ENCODE data around the gene ARHGAP31.

ARHGAP31 gene

DNA sequence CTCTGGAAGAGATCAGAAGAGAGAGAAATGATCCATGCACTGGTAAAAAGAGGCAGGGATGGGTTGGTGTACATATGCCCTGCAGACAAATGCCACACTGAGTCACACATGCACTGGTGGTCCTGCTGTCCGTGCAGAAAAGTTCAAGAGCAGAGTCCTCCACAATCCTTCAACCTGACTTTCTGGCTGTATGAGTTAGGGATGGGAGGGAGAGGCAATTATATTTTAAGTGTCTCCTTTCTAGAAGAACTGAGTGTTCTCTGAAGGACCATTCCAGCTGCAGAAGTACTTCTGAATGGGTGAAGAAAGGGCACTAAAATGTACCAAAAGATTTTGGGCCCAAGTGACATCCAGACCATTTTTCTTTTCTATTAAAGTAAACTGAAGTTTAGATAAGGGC lies 142.8 kb downstream of the ARHGAP31 start:
- DNase-seq (ENCODE audit: low spot score) = no peak

DNA sequence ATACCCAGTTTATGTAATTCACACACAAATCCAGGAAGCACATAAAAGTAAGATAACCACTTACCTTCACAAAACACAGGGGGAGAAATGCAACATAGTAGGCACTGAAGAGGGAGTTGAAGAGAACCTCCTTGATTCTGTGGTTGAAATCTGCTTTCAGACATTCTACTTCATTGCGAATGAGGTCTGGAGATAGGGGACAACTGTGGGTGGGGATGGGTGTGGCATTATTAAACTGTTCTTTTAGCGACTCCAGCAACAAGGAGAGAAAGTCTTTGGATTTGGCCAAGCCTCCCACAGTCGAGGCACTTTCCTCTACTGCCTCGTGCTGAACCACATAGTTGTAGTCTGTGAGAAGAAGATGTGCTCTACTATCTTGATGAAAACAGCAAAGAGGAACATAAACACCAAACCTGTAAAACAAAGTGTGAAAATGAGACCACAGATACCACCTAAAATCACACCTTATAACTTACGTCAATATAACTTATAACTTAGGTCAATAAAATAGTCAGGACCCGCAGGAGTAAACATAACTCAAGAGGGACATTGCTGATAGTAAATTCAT lies 143.6 kb downstream of the ARHGAP31 start:
- no peak for DNase-seq (ENCODE audit: low spot score)

DNA sequence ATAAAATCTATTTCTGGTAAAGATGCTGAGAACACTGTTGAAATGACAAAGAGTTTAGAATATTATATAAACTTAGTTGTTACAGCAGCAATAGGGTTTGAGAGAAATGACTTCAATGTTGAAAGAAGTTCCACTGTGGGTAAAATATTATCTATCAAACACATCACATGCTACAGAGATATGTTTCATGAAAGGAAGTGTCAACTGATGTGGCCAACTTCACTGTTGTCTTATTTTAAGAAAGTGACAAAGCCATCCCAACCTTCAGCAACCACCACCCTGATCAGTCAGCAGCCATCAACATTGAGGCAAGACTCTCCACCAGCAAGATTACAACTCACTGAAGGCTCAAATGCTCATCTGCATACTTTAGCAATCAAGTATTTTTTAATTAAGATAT lies 149.0 kb downstream of the ARHGAP31 start:
- DNase-seq (ENCODE audit: low spot score) = no peak

DNA sequence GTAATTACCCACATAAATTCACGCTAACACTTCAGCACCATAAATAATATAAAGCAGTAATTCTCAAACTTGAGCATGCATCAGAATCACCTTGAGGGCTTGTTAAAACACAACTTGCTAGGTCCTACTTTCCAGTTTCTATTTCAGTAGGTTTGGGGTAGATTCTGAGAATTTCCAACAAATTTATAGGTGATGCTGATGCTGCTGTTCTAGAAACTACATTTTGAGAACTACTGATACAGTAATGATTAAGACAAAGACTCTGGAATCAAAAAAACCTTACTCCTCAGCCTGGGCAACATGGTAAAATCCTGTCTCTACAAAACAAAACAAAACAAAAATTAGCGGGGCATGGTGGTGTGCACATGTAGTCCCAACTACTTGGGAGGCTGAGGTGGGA lies 150.4 kb downstream of the ARHGAP31 start:
- no peak for DNase-seq (ENCODE audit: low spot score)

DNA sequence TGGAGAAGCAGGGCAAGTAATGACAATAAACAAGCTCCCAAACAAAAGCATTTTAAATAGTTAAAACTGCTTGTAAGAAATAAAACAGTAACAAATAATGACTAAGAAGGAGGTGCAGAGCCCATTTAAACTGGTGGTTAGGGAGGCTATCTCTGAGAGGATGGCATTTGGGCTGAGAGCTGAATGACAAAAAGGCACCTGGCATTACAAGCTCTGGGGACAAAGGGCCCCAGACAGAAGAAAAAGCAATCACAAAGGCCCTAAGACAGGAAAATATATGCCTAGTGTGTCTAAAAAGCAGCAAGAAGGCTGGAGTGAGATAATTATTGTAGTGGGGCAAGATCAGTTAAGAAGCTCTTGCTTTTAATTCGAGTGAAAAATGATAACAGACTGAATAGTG lies 159.6 kb downstream of the ARHGAP31 start:
- DNase-seq (ENCODE audit: low spot score) = no peak

DNA sequence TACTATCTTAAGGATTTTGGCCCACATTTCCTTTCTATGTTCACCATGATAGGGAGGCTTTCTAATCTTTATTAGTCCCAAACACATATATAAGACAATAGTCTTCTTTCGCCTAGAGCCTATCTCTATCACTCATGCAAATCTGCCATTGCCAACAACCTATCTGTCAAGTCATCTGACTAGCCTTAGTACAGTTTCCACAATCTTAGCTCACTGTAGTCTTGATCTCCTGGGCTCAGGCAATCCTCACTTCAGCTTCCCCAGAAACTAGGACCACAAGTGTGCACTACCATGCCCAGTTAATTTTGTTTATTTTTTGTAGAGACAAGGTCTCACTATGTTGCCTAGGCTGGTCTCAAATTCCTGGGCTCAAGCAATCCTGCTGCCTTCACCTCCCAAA lies 162.3 kb downstream of the ARHGAP31 start:
- no peak for DNase-seq (ENCODE audit: low spot score)

DNA sequence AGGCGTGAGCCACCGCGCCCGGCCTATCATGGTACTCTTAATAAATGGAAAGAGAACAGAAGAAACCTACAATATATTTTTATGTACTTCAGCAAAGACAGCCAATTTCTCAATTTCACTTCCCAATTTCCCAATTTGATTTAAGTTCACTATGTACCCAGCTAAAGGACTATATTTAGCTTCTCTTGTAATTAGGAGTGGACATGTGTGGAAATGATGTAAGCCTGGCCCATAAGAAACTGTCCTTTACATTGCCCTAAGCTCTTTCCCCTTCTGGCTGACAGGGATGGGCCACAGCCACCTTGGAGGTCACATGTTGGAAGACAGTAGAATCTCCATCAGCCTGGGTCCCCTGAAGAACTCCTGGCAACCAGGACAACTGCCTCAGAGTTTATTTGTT lies 163.1 kb downstream of the ARHGAP31 start:
- DNase-seq (ENCODE audit: low spot score) = no peak

DNA sequence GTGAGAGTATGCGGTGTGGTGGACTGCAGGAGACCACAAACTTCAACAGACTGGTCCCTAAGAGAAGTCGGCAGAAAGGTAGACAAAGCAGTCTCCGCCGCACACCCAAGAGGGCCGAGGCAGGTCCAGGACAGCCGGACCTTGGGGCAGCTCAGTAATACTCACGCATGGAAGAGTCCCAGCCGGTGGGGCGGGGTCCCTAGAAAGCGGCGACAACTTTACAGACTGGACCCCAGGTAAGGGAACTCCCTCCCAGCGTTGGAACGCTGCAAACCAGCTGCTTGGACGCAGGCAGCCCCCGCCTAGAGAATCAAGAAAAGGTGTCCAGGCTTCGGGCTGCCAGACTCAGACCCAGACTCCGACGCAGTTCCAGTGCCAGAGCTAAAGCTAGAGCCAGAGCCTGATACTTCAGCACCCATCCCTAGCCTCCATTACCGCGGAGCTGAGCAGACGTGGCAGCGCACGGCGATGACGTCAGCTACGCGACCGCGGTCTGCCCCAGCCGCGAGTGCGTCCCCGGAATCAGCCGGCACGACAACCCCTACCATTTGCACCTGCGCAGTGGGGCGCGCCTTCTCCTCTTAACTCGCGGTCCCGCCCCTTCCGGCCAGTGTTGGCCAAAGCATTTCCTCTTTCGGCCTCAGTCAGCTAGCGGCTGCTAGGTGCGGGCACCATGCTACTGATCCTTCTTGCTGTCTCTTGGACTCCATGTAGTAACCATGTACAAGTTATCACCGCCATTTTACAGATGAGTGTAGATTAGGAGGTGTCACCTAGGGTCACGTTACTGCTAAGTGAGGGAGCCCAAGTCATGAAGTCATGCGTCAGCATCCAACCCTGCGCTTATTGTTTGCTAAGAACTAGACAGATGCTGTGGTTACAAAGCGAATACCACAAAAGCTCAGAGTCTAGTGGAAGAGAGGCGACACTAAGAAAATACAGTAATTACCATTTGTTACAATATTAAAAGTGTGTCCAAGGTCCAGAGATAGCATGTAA lies 169.3 kb downstream of the ARHGAP31 start, which contains the start of gene TMEM39A:
Gene TMEM39A, minus strand, starts transcription at position 445 of the 999 bp plus-strand sequence. CDS start 1,541 bp downstream, outside the sequence.
- DNase-seq (ENCODE audit: low spot score) = peak; percentile 99

DNA sequence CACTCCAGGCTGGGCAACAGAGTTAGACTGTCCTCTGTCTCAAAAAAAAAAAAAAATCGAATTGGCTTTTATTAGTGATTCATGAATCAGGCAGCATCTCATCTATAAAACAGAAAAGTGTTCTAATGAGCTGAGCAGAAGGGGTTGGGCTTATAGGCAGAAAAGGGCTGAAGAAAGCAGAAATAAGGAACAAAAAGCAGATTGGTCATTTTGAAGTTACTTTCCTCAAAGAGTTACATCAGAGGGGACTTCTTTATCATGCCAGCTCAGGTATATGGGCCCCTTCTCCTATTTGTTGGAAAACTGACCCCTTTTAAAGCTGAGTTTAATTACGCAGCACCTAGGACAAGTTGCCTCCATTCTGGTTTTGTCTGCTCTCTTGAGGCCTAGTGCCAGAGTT lies 173.9 kb downstream of the ARHGAP31 start:
- DNase-seq (ENCODE audit: low spot score) = no peak

DNA sequence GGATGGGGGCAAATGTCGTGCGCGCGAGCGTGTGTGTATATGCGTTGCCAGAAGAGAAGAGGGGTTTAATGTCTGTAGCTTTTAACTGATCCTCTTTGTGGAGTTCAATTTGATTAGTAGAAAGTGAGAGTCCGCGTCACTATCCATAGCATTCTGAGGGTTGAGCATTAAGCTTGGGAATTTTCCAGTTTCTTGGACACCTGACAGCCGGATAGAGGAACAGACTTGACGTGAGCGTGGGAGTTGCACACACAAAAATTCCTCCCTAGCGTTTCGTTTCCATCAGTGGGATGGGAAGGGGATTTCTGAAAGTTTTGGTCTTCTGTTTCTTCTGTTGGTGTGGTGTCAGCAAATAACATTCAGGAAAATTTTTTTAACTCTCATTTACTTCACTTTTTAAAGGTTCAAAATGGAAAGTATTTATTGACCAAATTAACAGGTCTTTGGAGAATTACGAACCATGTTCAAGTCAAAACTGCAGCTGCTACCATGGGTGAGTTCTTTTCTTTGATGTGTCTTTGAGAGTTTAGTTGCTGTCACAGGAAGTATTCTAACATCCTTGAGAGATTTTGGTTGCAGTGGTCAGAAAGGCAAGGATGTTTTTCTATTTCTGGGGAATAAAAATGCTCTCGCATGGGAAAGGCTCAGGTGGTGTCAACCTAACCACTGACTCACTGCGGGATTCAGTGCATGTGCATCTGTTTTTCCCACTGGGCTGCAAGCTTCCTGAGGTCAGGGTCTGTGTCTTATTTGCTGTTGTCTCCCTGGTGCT lies 175.4 kb downstream of the ARHGAP31 start:
- DNase-seq (ENCODE audit: low spot score) = no peak

Measured in left forelimb (tissue), 1 donor.